H1 (cell line): ENCODE results near the gene RAD51B. TPM values are rescaled to one million over a fixed set of nuclear protein-coding genes. Genes with fewer than 3 reads are reported as not detected.
A peak's percentile ranks its signal among the peaks of the same experiment; 100 is the strongest.

Experiments
- CTCF ChIA-PET: fragments of 300-600 bp; sonication (Branson Sonifier 250); formaldehyde crosslinking; loops from one replicate; lab custom pipeline; 2021; ENCODE audit not compliant: partially characterized antibody; lab: Charles Lee
- POLR2A ChIA-PET: fragments of 300-600 bp; sonication (Branson Sonifier 250); formaldehyde crosslinking; loops from one replicate; lab custom pipeline; 2021; ENCODE audit warnings: inconsistent platforms; ENCODE audit not compliant: partially characterized antibody; lab: Charles Lee
- DNase-seq, 2 experiments: peaks; one replicate each; pipeline versions ENCODE4 v3.0.0 to v3.0.0-alpha.2; 2010 to 2022; ENCODE audit warnings: low spot score in 2 of 2, low read depth in 1 of 2, mixed read lengths in 1 of 2
- FAIRE-seq: peaks from 2 replicates; lab custom pipeline; 2011; peaks lifted over from hg19 to GRCh38; lab: Jason Lieb, UNC
- H2AFZ ChIP-seq: 2 replicates; pipeline ENCODE4 v1.8.1; 2012; ENCODE audit warnings: low read length, inconsistent platforms
- H2AK5ac ChIP-seq: 2 replicates; pipeline ENCODE4 v1.6.1; 2013; ENCODE audit warnings: low read depth, low read length
- H2BK120ac ChIP-seq: replicated peaks from 2 replicates; pipeline ENCODE3; 2013; ENCODE audit warnings: low read depth, low read length, inconsistent platforms
- H2BK12ac ChIP-seq: 2 replicates; pipeline ENCODE4 v1.6.1; 2013; ENCODE audit warnings: low read depth, low read length
- H2BK15ac ChIP-seq: 2 replicates; pipeline ENCODE4 v1.6.1; 2013; ENCODE audit warnings: low read length
- H2BK20ac ChIP-seq: 2 replicates; pipeline ENCODE4 v1.6.1; 2013; ENCODE audit warnings: low read length
- H2BK5ac ChIP-seq: 2 replicates; pipeline ENCODE4 v1.6.1; 2013; ENCODE audit warnings: low read depth, low read length
- H3K14ac ChIP-seq: 2 replicates; pipeline ENCODE4 v1.6.1; 2013; ENCODE audit warnings: inconsistent platforms; ENCODE audit not compliant: insufficient read length
- H3K18ac ChIP-seq: 2 replicates; pipeline ENCODE4 v1.6.1; 2013; ENCODE audit warnings: low read length; ENCODE audit errors: extremely low read depth
- H3K23ac ChIP-seq: 2 replicates; pipeline ENCODE4 v1.6.1; 2013; ENCODE audit warnings: inconsistent platforms; ENCODE audit not compliant: insufficient read length
- H3K23me2 ChIP-seq: 2 replicates; pipeline ENCODE4 v1.6.1; 2013; ENCODE audit warnings: low read depth, low read length
- H3K27ac ChIP-seq: 2 replicates; pipeline ENCODE4 v1.6.1; 2011; ENCODE audit warnings: low read depth, low read length, inconsistent platforms
- H3K27me3 ChIP-seq, 4 experiments: replicated peaks in 1 of 4; 1 replicate in 1 of 4; 2 replicates in 3 of 4; pipeline versions ENCODE4 v1.6.1 to v1.8.1; 2011 to 2013; ENCODE audit warnings: low read length in 3 of 4, mild to moderate bottlenecking in 3 of 4, inconsistent platforms in 2 of 4, mixed read lengths in 2 of 4, moderate library complexity in 1 of 4; ENCODE audit not compliant: control insufficient read depth in 3 of 4, insufficient read depth in 3 of 4; ENCODE audit errors: extremely low read depth in 1 of 4
- H3K36me3 ChIP-seq, 4 experiments: 2 replicates each; pipeline versions ENCODE4 v1.6.1 to v1.8.1; 2011 to 2013; ENCODE audit warnings: mild to moderate bottlenecking in 4 of 4, low read length in 3 of 4, moderate library complexity in 2 of 4, control low read depth in 1 of 4, inconsistent platforms in 1 of 4; ENCODE audit not compliant: insufficient read depth in 4 of 4, control insufficient read depth in 2 of 4
- H3K4ac ChIP-seq: replicated peaks from 2 replicates; pipeline ENCODE3; 2013; ENCODE audit warnings: low read length, low read depth, mixed read lengths, inconsistent platforms; ENCODE audit not compliant: insufficient read length
- H3K4me1 ChIP-seq, 4 experiments: replicated peaks in 1 of 4; 1 replicate in 1 of 4; 2 replicates in 3 of 4; pipeline versions ENCODE4 v1.6.1 to v1.8.1; 2011 to 2013; ENCODE audit warnings: low read length in 3 of 4, inconsistent platforms in 2 of 4, mixed read lengths in 1 of 4; ENCODE audit not compliant: insufficient read depth in 4 of 4, control insufficient read depth in 3 of 4
- H3K4me2 ChIP-seq, 2 experiments: 2 replicates each; pipeline versions ENCODE4 v1.6.1 to v1.8.1; 2011 to 2013; ENCODE audit warnings: low read depth in 2 of 2, low read length in 2 of 2, control low read depth in 1 of 2, inconsistent platforms in 1 of 2, mild to moderate bottlenecking in 1 of 2; ENCODE audit not compliant: insufficient read depth in 1 of 2
- H3K4me3 ChIP-seq, 4 experiments: fragments of 200-600, 300-600 bp in 1 of 4; sonication (generic), shearing (Covaris generic), sonication (Bioruptor Twin) in 1 of 4; 2 replicates each; pipeline versions ENCODE4 v1.5.1 to v1.8.1; 2011 to 2016; ENCODE audit warnings: low read length in 4 of 4, low read depth in 3 of 4, control low read depth in 2 of 4, inconsistent platforms in 2 of 4, mild to moderate bottlenecking in 2 of 4, mixed read lengths in 1 of 4, moderate library complexity in 1 of 4; ENCODE audit not compliant: insufficient read depth in 2 of 4; ENCODE audit errors: extremely low read depth in 1 of 4
- H3K56ac ChIP-seq: replicated peaks from 2 replicates; pipeline ENCODE3; 2013; ENCODE audit warnings: low read depth, mild to moderate bottlenecking, mixed read lengths, low read length, inconsistent platforms; ENCODE audit not compliant: insufficient read length
- H3K79me1 ChIP-seq: 2 replicates; pipeline ENCODE4 v1.6.1; 2013; ENCODE audit warnings: low read depth, low read length, control low read depth
- H3K79me2 ChIP-seq, 2 experiments: 2 replicates each; pipeline versions ENCODE4 v1.6.1 to v1.8.1; 2012 to 2013; ENCODE audit warnings: low read length in 2 of 2, mild to moderate bottlenecking in 2 of 2, inconsistent platforms in 1 of 2; ENCODE audit not compliant: insufficient read depth in 2 of 2, control insufficient read depth in 1 of 2
- H3K9ac ChIP-seq, 4 experiments: replicated peaks in 1 of 4; 1 replicate in 1 of 4; 2 replicates in 3 of 4; pipeline versions ENCODE4 v1.6.1 to v1.8.1; 2011 to 2013; ENCODE audit warnings: low read depth in 3 of 4, low read length in 3 of 4, control low read depth in 2 of 4, mild to moderate bottlenecking in 2 of 4, moderate library complexity in 2 of 4, inconsistent platforms in 1 of 4; ENCODE audit errors: extremely low read depth in 1 of 4
- H3K9me3 ChIP-seq, 2 experiments: 2 replicates each; pipeline versions ENCODE4 v1.6.1 to v1.8.1; 2012 to 2013; ENCODE audit warnings: mild to moderate bottlenecking in 2 of 2, moderate library complexity in 2 of 2, control low read depth in 1 of 2, inconsistent platforms in 1 of 2, low read depth in 1 of 2, low read length in 1 of 2, mixed read lengths in 1 of 2; ENCODE audit not compliant: insufficient read depth in 2 of 2
- H4K20me1 ChIP-seq, 2 experiments: replicated peaks in 1 of 2; 2 replicates each; pipeline versions ENCODE3 to v1.8.1; 2011 to 2013; ENCODE audit warnings: inconsistent platforms in 2 of 2, low read length in 2 of 2, mild to moderate bottlenecking in 1 of 2; ENCODE audit not compliant: insufficient read depth in 2 of 2, control insufficient read depth in 1 of 2
- H4K5ac ChIP-seq: 2 replicates; pipeline ENCODE4 v1.6.1; 2013; ENCODE audit warnings: low read length, low read depth, mixed read lengths, inconsistent platforms; ENCODE audit not compliant: insufficient read length
- H4K8ac ChIP-seq: 2 replicates; pipeline ENCODE4 v1.8.0; 2013; ENCODE audit warnings: mild to moderate bottlenecking, moderate library complexity, low read length, inconsistent platforms; ENCODE audit not compliant: insufficient read depth; ENCODE audit errors: extremely low read depth
- H4K91ac ChIP-seq: replicated peaks from 2 replicates; pipeline ENCODE3; 2013; ENCODE audit warnings: low read length, mixed read lengths, inconsistent platforms; ENCODE audit not compliant: insufficient read length
- BACH1 ChIP-seq: IDR thresholded peaks from 2 replicates; pipeline ENCODE4 v1.6.1; 2012; ENCODE audit warnings: low read length, improper control_type of control experiment
- BRCA1 ChIP-seq: IDR thresholded peaks from 2 replicates; pipeline ENCODE4 v1.6.1; 2012; ENCODE audit warnings: low read depth, low read length, improper control_type of control experiment
- CBX8 ChIP-seq: fragments of 300-800, 300-1000 bp; sonication (generic); IDR thresholded peaks from 2 replicates; pipeline ENCODE4 v1.7.1; 2016; ENCODE audit warnings: low read depth, low read length, borderline replicate concordance
- CEBPB ChIP-seq: IDR thresholded peaks from 2 replicates; pipeline ENCODE4 v1.6.1; 2012; ENCODE audit warnings: low read depth, low read length
- CREB1 ChIP-seq: IDR thresholded peaks from 2 replicates; pipeline ENCODE4 v1.6.1; 2012; ENCODE audit warnings: inconsistent platforms
- KDM5A ChIP-seq: fragments of 200-600 bp; IDR thresholded peaks from 2 replicates; pipeline ENCODE4 v1.7.1; 2012; ENCODE audit warnings: mild to moderate bottlenecking, low read length, inconsistent platforms, mixed read lengths
- NANOG ChIP-seq: IDR thresholded peaks from 2 replicates; pipeline ENCODE4 v1.6.1; 2011; ENCODE audit warnings: low read length, low read depth, mild to moderate bottlenecking, inconsistent platforms; ENCODE audit not compliant: insufficient read depth, poor library complexity, severe bottlenecking
- POLR2A ChIP-seq, 2 experiments: IDR thresholded peaks; 1 replicate in 1 of 2; 2 replicates in 1 of 2; pipeline ENCODE4 v1.6.1; 2011; ENCODE audit warnings: low read depth in 2 of 2, low read length in 2 of 2, mild to moderate bottlenecking in 2 of 2; ENCODE audit errors: control extremely low read depth in 1 of 2
- POLR2AphosphoS5 ChIP-seq: IDR thresholded peaks from 2 replicates; pipeline ENCODE4 v1.6.1; 2011; ENCODE audit warnings: low read depth, low read length
- POU5F1 ChIP-seq: IDR thresholded peaks from 2 replicates; pipeline ENCODE4 v1.6.1; 2011; ENCODE audit warnings: low read depth, mild to moderate bottlenecking, low read length, moderate library complexity
- RFX5 ChIP-seq: IDR thresholded peaks from 2 replicates; pipeline ENCODE4 v1.6.1; 2011; ENCODE audit warnings: low read depth, low read length, improper control_type of control experiment, borderline replicate concordance
- SIRT6 ChIP-seq: IDR thresholded peaks from one replicate; pipeline ENCODE4 v1.7.1; 2012; ENCODE audit warnings: low read length, inconsistent platforms
- SIX5 ChIP-seq: IDR thresholded peaks from 2 replicates; pipeline ENCODE4 v1.6.1; 2011; ENCODE audit warnings: mild to moderate bottlenecking, low read depth, low read length
- SP1 ChIP-seq: IDR thresholded peaks from 2 replicates; pipeline ENCODE4 v1.6.1; 2011; ENCODE audit warnings: low read depth, low read length
- SRF ChIP-seq: IDR thresholded peaks from 2 replicates; pipeline ENCODE4 v1.6.1; 2011; ENCODE audit warnings: mild to moderate bottlenecking, low read depth, low read length, moderate library complexity
- TAF7 ChIP-seq: optimal IDR thresholded peaks from 2 replicates; pipeline ENCODE3; 2011; ENCODE audit warnings: low read depth, mild to moderate bottlenecking, inconsistent platforms, low read length, moderate library complexity, borderline replicate concordance
- WGBS, 2 experiments: shearing (Covaris generic) in 1 of 2; methylation state at CpG; one replicate each; pipeline versions ENCODE4 v1.1.6 to v1.1.7; 2013 to 2015; ENCODE audit warnings: low lambda C conversion rate in 2 of 2, mixed read lengths in 2 of 2, inconsistent platforms in 1 of 2, low coverage in 1 of 2, missing lambda C conversion rate in 1 of 2; ENCODE audit not compliant: insufficient replicate concordance in 2 of 2, insufficient coverage in 1 of 2, insufficient read length in 1 of 2; ENCODE audit errors: extremely low coverage in 1 of 2, missing lambda C conversion rate in 1 of 2; 5-methylcytosine and 5-hydroxymethylcytosine counted together
- polyA plus RNA-seq, 7 experiments: library from polyadenylated mRNA; depleted of rRNA in 3 of 7; stranded (reverse) in 5 of 7; unstranded in 2 of 7; fragments of >200 nt in 5 of 7; fragments of 200-250 nt in 2 of 7; gene quantifications; 1 replicate in 5 of 7; 2 replicates in 1 of 7; 4 replicates in 1 of 7; pipeline versions ENCODE4 v1.2.1 to v1.2.3, GENCODE V29; 2011 to 2013; ENCODE audit warnings: missing spikeins in 2 of 7, mixed read lengths in 2 of 7
- total RNA-seq: library from RNA; stranded (reverse); fragmentation: NEBNext Ultra II Directional; extraction: Animal tissue kit (Norgen Biotek cat#: 25700); gene quantifications from 2 replicates; pipeline ENCODE4 v1.2.1, GENCODE V29; 2021

RAD51B gene
- total and polyA plus RNA-seq, 2 of the 8 experiments (the other 6 are each of a cell fraction or from before 2014, with no cell fraction given): 3.9 to 14.9 TPM

GRCh38 chr14:68590201-68590522 is 770.6 kb downstream of the RAD51B start:
- CTCF ChIA-PET: interaction anchor here (0.8 to 1.3 kb wide), 2 partner anchors 93 to 185 kb away, joined by 3 to 4 read pairs; no protein-coding TSS in a partner anchor
- no peaks in the 10 kb centered on the region for H3K79me2 ChIP-seq
- no peak overlapping the region for H2BK15ac ChIP-seq
- H4K20me1 ChIP-seq: no peaks in the 10 kb centered on the region
- no peak overlapping the region for H2AFZ ChIP-seq
- H3K27me3 ChIP-seq: no peaks in the 10 kb centered on the region
- H3K36me3 ChIP-seq: no peaks in the 10 kb centered on the region
- POLR2A ChIA-PET: no interaction called here
- no peak overlapping the region for H3K4me3 ChIP-seq
- no peak overlapping the region; the same call in 1 of the 2 replicates for H2BK5ac ChIP-seq
- H3K23me2 ChIP-seq: no peaks in the 10 kb centered on the region; the same call in 1 of the 2 replicates
- no peak overlapping the region for H3K27ac ChIP-seq
- no peak overlapping the region for H3K4me2 ChIP-seq
- H3K23ac ChIP-seq: no peak overlapping the region
- no peak overlapping the region for H3K18ac ChIP-seq
- H3K4ac ChIP-seq: no peak overlapping the region
- TF ChIP-seq POLR2A (IDR thresholded peaks at IDR 0.05; ENCODE audit: control extremely low read depth in 1 of 2, low read depth in 2 of 2, low read length in 2 of 2) (no peak), SIX5 (no peak), BRCA1 (no peak), NANOG (no peak), SP1 (no peak), CBX8 (no peak), SIRT6 (no peak), SRF (no peak), POU5F1 (no peak), KDM5A (no peak), TAF7 (no peak), POLR2AphosphoS5 (no peak), CREB1 (no peak), CEBPB (no peak), BACH1 (no peak), RFX5 (no peak)
- H3K9ac ChIP-seq: no peak overlapping the region
- no peak overlapping the region for H4K91ac ChIP-seq
- H3K9me3 ChIP-seq: no peaks in the 10 kb centered on the region
- peak overlapping the region; percentile 47; the same call in 1 of the 2 replicates for H2AK5ac ChIP-seq
- H3K79me1 ChIP-seq: no peaks in the 10 kb centered on the region
- no peak overlapping the region for H3K14ac ChIP-seq
- no peak for FAIRE-seq
- H2BK12ac ChIP-seq: peak overlapping the region; percentile 95; the same call in 1 of the 2 replicates
- no peak for DNase-seq
- H4K5ac ChIP-seq: no peak overlapping the region
- WGBS, 2 experiments: 91% methylated on average over 3 of the region's 3 CpGs; no CpG with 5 or more reads in 1 of the 2 experiments
- H3K56ac ChIP-seq: no peak overlapping the region
- H2BK120ac ChIP-seq: no peak overlapping the region
- H2BK20ac ChIP-seq: peak overlapping the region; percentile 55; the same call in 1 of the 2 replicates
- H3K4me1 ChIP-seq: peaks cover 15 to 42% (median 26%) of the 10 kb centered on the region in 4 experiments
- H4K8ac ChIP-seq: no peak overlapping the region
